ENCODE measurements around the gene PLSCR3. TPM values are rescaled to one million over a fixed set of nuclear protein-coding genes. Genes with fewer than 3 reads are reported as not detected.

PLSCR3 gene
- 25.9 and 33.4 TPM in 2 replicates for total RNA-seq
- 39.1 and 40.3 TPM in 2 replicates for polyA plus RNA-seq

DNA sequence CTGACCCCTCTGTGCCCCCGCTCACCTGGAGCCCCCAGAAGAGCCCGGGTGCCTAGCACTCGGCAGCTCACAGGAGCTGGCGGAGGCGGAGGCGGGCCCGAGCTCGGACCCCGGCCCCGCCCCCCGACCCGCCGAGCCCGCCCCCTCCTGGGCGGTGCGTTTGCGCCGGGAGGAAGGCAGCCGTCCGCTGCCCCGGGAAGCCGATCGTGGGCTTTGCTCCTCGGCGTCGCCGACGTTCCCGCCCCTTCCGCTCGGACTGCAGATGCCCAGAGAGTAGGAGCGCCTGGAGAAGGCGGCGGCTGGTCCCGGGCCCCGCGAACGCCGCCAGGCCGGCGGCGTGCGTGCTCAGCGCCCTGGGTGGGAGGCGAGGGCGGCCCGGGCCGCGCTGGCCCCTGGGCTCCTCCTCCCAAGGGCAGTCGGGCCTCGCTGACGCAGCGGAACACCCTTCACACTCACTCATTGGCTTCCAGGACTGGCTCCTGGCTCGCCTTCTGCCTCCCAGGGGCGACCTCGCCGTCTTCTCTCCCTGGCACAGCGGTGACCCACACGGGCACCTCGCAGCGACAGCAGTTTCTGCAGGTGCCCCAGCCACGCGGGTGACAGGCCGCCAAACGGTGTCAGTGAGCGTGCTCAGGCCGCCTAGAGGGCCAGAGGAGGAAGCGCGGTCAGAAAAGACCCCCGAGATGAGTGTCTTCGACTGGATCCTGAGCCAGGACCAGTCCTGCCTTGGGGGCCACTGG is at the start of gene PLSCR3:
PLSCR3 (minus strand) TSS at position 74 of the 740 bp plus-strand sequence. CDS start 415 bp downstream, outside the sequence.
- H3K27ac ChIP-seq = peak within 1 kb of the TSS; percentile 87
- H3K9me3 ChIP-seq (ENCODE audit: low read depth) = no peaks in the 10 kb centered on the region
- no peaks in the 10 kb centered on the region for H3K36me3 ChIP-seq
- no peaks in the 10 kb centered on the region for H3K27me3 ChIP-seq
- peaks cover 4% of the 10 kb centered on the region for H3K4me1 ChIP-seq (ENCODE audit: low read depth)
- TF ChIP-seq CTCF (IDR thresholded peaks at IDR 0.05; ENCODE audit: low read depth, low read length) = peak; percentile 40
- peak; percentile 89 to 93 for DNase-seq (ENCODE audit: low read depth in 1 of 2, low spot score in 1 of 2)
- peak within 1 kb of the TSS; percentile 74 for H3K4me3 ChIP-seq

GRCh38 chr17:7443499-7444485 is 49.5 kb upstream of the PLSCR3 start:
- Histone ChIP-seq H3K27ac (peak overlapping the region; percentile 47), H3K4me3 (no peak overlapping the region), H3K9me3 (ENCODE audit: low read depth) (no peaks in the 10 kb centered on the region), H3K27me3 (no peaks in the 10 kb centered on the region), H3K36me3 (no peaks in the 10 kb centered on the region), H3K4me1 (ENCODE audit: low read depth) (peaks cover 16% of the 10 kb centered on the region)
- TF ChIP-seq CTCF (IDR thresholded peaks at IDR 0.05; ENCODE audit: low read depth, low read length) = no peak
- DNase-seq (ENCODE audit: low read depth in 1 of 2, low spot score in 1 of 2) = peak in 1 of 2 donors; percentile 41

DNA sequence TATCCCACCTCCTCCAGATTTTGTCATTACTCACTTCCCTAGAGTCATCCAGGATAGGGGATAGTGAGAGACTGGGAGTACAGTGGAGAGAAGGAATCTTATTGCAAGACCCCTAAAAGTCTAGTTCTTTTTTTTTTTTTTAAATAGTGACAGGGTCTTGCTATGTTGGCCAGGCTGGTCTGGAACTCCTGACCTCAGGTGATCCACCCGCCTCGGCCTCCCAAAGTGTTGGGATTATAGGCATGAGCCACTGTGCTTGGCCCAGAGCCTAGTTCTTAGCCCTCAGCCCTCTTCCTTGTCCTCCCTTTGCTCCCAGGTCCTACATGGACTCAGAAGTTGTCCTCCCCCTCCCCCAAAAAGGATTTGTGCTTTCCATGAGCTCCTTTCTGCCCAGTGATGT is 47.8 kb upstream of the PLSCR3 start:
- peaks cover 26% of the 10 kb centered on the region for H3K4me1 ChIP-seq (ENCODE audit: low read depth)
- no peak overlapping the region for H3K27ac ChIP-seq
- no peaks in the 10 kb centered on the region for H3K27me3 ChIP-seq
- H3K9me3 ChIP-seq (ENCODE audit: low read depth) = no peaks in the 10 kb centered on the region
- H3K4me3 ChIP-seq = no peak overlapping the region
- no peaks in the 10 kb centered on the region for H3K36me3 ChIP-seq
- no peak for TF ChIP-seq CTCF (IDR thresholded peaks at IDR 0.05; ENCODE audit: low read depth, low read length)
- no peak for DNase-seq (ENCODE audit: low read depth in 1 of 2, low spot score in 1 of 2)

GRCh38 chr17:7441266-7441665 is 46.9 kb upstream of the PLSCR3 start:
- H3K27me3 ChIP-seq = no peaks in the 10 kb centered on the region
- H3K4me3 ChIP-seq = peak overlapping the region; percentile 64
- peaks cover 26% of the 10 kb centered on the region for H3K4me1 ChIP-seq (ENCODE audit: low read depth)
- TF ChIP-seq CTCF (IDR thresholded peaks at IDR 0.05; ENCODE audit: low read depth, low read length) = no peak
- no peaks in the 10 kb centered on the region for H3K36me3 ChIP-seq
- DNase-seq (ENCODE audit: low read depth in 1 of 2, low spot score in 1 of 2) = no peak
- H3K9me3 ChIP-seq (ENCODE audit: low read depth) = no peaks in the 10 kb centered on the region
- H3K27ac ChIP-seq = peak overlapping the region; percentile 95

DNA sequence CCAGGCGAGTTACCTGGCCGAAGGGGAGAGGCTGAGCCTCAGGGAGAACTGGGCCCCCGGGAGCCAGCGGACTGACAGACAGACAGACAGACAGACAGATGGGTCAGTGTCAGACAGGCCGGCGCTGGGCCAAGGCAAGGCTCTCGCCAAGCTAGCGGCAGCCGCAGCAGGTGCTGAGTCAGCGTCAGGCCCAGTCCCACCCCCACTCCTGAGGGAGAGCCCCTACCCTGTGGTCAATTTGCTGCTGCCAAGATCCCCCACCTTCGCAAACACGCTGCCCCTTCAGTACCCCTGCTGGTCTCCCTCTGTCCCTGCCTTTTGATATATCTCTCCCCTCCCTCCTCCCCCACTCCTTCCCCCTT is 46.5 kb upstream of the PLSCR3 start:
- no peaks in the 10 kb centered on the region for H3K9me3 ChIP-seq (ENCODE audit: low read depth)
- peak overlapping the region; percentile 64 for H3K4me3 ChIP-seq
- peak in 1 of 2 donors; percentile 26 for DNase-seq (ENCODE audit: low read depth in 1 of 2, low spot score in 1 of 2)
- no peaks in the 10 kb centered on the region for H3K27me3 ChIP-seq
- H3K27ac ChIP-seq = peak overlapping the region; percentile 95
- TF ChIP-seq CTCF (IDR thresholded peaks at IDR 0.05; ENCODE audit: low read depth, low read length) = peak; percentile 3
- no peaks in the 10 kb centered on the region for H3K36me3 ChIP-seq
- peaks cover 26% of the 10 kb centered on the region for H3K4me1 ChIP-seq (ENCODE audit: low read depth)
